ENCODE data around the gene FTSJ1. TPM values are rescaled to one million over a fixed set of nuclear protein-coding genes. Genes with fewer than 3 reads are reported as not detected.
"Not testable (repeated sequence)": the region's sequence is repeated elsewhere in the genome, so short reads cannot be mapped to it uniquely, and the experiment has no call there.

FTSJ1 gene, protein sequence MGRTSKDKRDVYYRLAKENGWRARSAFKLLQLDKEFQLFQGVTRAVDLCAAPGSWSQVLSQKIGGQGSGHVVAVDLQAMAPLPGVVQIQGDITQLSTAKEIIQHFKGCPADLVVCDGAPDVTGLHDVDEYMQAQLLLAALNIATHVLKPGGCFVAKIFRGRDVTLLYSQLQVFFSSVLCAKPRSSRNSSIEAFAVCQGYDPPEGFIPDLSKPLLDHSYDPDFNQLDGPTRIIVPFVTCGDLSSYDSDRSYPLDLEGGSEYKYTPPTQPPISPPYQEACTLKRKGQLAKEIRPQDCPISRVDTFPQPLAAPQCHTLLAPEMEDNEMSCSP
- total RNA-seq (ENCODE audit: low replicate concordance), result 32.2 and 45.2 TPM in 2 replicates

GRCh38 chrX:48475774-48476577 is at the start of gene FTSJ1:
Gene FTSJ1, plus strand, starts transcription at chrX:48476199. Its CDS starts 1,849 bp downstream, at chrX:48478048.
- H3K4me3 Mint-ChIP-seq, result peak within 1 kb of the TSS; percentile 91

GRCh38 chrX:48427027-48427716 is 48.8 kb upstream of the FTSJ1 start:
- H3K4me1 Mint-ChIP-seq, H3K4me2 ChIP-seq: not testable (repeated sequence)

More at GRCh38 chrX:48475774-48476577, at the start of gene FTSJ1:
- H3K4me1 ChIP-seq, result peaks cover 15% of the 10 kb centered on the region
- peaks cover 17% of the 10 kb centered on the region for H3K9me3 Mint-ChIP-seq
- H3K27me3 ChIP-seq, result no peaks in the 10 kb centered on the region
- no peak for TF ChIP-seq CTCF (IDR thresholded peaks at IDR 0.05)
- TF ChIP-seq EZH2phosphoT487 (IDR thresholded peaks at IDR 0.05), result no peak
- TF ChIP-seq EZH2 (IDR thresholded peaks at IDR 0.05), result no peak
- peak; percentile 62 for DNase-seq (ENCODE audit: low spot score)
- no peaks in the 10 kb centered on the region for H3K9me3 ChIP-seq (ENCODE audit: low read depth)
- H3K27ac Mint-ChIP-seq, result peak within 1 kb of the TSS; percentile 85
- H3K79me2 ChIP-seq (ENCODE audit: low read depth), result peaks cover 22% of the 10 kb centered on the region
- peak within 1 kb of the TSS; percentile 62 for H3K4me3 ChIP-seq
- H2AFZ ChIP-seq (replicated peaks), result peak within 1 kb of the TSS; percentile 86
- H4K20me1 ChIP-seq (ENCODE audit: low read depth), result no peaks in the 10 kb centered on the region
- peak within 1 kb of the TSS; percentile 57 for H3K9ac ChIP-seq
- peaks cover 3% of the 10 kb centered on the region for H3K36me3 Mint-ChIP-seq
- H3K4me1 Mint-ChIP-seq, result peaks cover 36% of the 10 kb centered on the region
- no peak within 1 kb of the TSS for H3K27ac ChIP-seq
- H3K4me2 ChIP-seq, result peak within 1 kb of the TSS; percentile 81
- no peaks in the 10 kb centered on the region for H3K36me3 ChIP-seq
- peaks cover 5% of the 10 kb centered on the region for H3K27me3 Mint-ChIP-seq (ENCODE audit: insufficient read depth, low read depth)
- peaks cover 15% of the 10 kb centered on the region for H3F3A ChIP-seq (ENCODE audit: low read depth)

GRCh38 chrX:48429606-48430005 is 46.4 kb upstream of the FTSJ1 start:
- peaks cover 14% of the 10 kb centered on the region for H3K9me3 Mint-ChIP-seq

More at GRCh38 chrX:48427027-48427716, 48.8 kb upstream of the FTSJ1 start:
- H3K4me1 ChIP-seq; H3K9ac ChIP-seq; H3K79me2 ChIP-seq (ENCODE audit: low read depth); H4K20me1 ChIP-seq (ENCODE audit: low read depth); H3K9me3 Mint-ChIP-seq; H3K4me3 Mint-ChIP-seq; H3K36me3 ChIP-seq; H3K27me3 ChIP-seq; H3K9me3 ChIP-seq (ENCODE audit: low read depth); H3K27ac ChIP-seq; H3K4me3 ChIP-seq; H3K36me3 Mint-ChIP-seq; H3F3A ChIP-seq (ENCODE audit: low read depth); H3K27me3 Mint-ChIP-seq (ENCODE audit: insufficient read depth, low read depth); H3K27ac Mint-ChIP-seq; DNase-seq (ENCODE audit: low spot score); H2AFZ ChIP-seq (replicated peaks): not testable (repeated sequence)

DNA sequence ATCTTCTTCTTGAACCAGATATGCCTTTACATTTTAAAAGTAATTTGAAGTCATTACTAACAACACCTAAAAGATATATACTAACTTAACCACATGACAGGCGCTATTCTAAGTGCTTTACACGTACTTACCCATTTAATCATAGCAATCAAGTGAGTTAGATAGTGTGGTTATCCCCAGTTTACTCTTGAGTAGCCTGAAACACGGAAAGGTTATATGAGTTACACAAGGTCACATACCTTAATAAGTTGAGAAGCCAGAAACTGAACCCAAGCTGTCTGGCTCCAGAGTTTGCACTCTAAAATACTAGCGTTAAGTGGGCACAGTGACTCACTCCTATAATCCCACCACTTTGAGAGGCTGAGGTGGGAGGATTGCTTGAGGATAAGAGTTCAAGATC is 45.8 kb upstream of the FTSJ1 start:
- not testable (repeated sequence) for H4K20me1 ChIP-seq (ENCODE audit: low read depth); H3K4me1 ChIP-seq; H3K27ac ChIP-seq; H3K4me2 ChIP-seq; H3K4me1 Mint-ChIP-seq; H3K4me3 ChIP-seq; H3K4me3 Mint-ChIP-seq; H3K36me3 Mint-ChIP-seq; H3F3A ChIP-seq (ENCODE audit: low read depth); H3K9me3 ChIP-seq (ENCODE audit: low read depth); H3K27me3 ChIP-seq; H2AFZ ChIP-seq (replicated peaks); H3K36me3 ChIP-seq; H3K79me2 ChIP-seq (ENCODE audit: low read depth); H3K27ac Mint-ChIP-seq; H3K9ac ChIP-seq; DNase-seq (ENCODE audit: low spot score); H3K27me3 Mint-ChIP-seq (ENCODE audit: insufficient read depth, low read depth)
- H3K9me3 Mint-ChIP-seq, result peaks cover 18% of the 10 kb centered on the region

More at GRCh38 chrX:48429606-48430005, 46.4 kb upstream of the FTSJ1 start:
- not testable (repeated sequence) for H3K27me3 Mint-ChIP-seq (ENCODE audit: insufficient read depth, low read depth); H3K36me3 Mint-ChIP-seq; H3K4me3 ChIP-seq; H3K9me3 ChIP-seq (ENCODE audit: low read depth); H3K4me2 ChIP-seq; DNase-seq (ENCODE audit: low spot score); H3K36me3 ChIP-seq; H3K27ac ChIP-seq; H2AFZ ChIP-seq (replicated peaks); H3K4me1 Mint-ChIP-seq; H3K4me3 Mint-ChIP-seq; H3K27me3 ChIP-seq; H3F3A ChIP-seq (ENCODE audit: low read depth); H3K79me2 ChIP-seq (ENCODE audit: low read depth); H3K27ac Mint-ChIP-seq; H3K9ac ChIP-seq; H3K4me1 ChIP-seq; H4K20me1 ChIP-seq (ENCODE audit: low read depth)

- H3K27ac Mint-ChIP-seq; H3K4me2 ChIP-seq; H3F3A ChIP-seq (ENCODE audit: low read depth); H3K4me1 Mint-ChIP-seq; DNase-seq (ENCODE audit: low spot score); H3K4me1 ChIP-seq; H3K79me2 ChIP-seq (ENCODE audit: low read depth); H3K9ac ChIP-seq; H3K4me3 Mint-ChIP-seq; H3K27ac ChIP-seq; H4K20me1 ChIP-seq (ENCODE audit: low read depth); H3K27me3 Mint-ChIP-seq (ENCODE audit: insufficient read depth, low read depth); H3K9me3 ChIP-seq (ENCODE audit: low read depth); H3K36me3 ChIP-seq; H3K36me3 Mint-ChIP-seq; H3K4me3 ChIP-seq; H3K27me3 ChIP-seq; H2AFZ ChIP-seq (replicated peaks): not testable (repeated sequence)
- H3K9me3 Mint-ChIP-seq, result peaks cover 16% of the 10 kb centered on the region
These were observed 42.3 kb upstream of the FTSJ1 start for GRCh38 chrX:48433713-48434112.

GRCh38 chrX:48447201-48447600 is 28.8 kb upstream of the FTSJ1 start:
- H3K4me1 ChIP-seq; H3K27me3 ChIP-seq; H3K36me3 Mint-ChIP-seq; H3K4me2 ChIP-seq; H3K27ac ChIP-seq; H3K79me2 ChIP-seq (ENCODE audit: low read depth); DNase-seq (ENCODE audit: low spot score); H3K4me3 ChIP-seq; H2AFZ ChIP-seq (replicated peaks); H4K20me1 ChIP-seq (ENCODE audit: low read depth); H3K9me3 Mint-ChIP-seq; H3K27ac Mint-ChIP-seq; H3K36me3 ChIP-seq; H3K4me3 Mint-ChIP-seq; H3K9ac ChIP-seq; H3K9me3 ChIP-seq (ENCODE audit: low read depth); H3F3A ChIP-seq (ENCODE audit: low read depth); H3K4me1 Mint-ChIP-seq: not testable (repeated sequence)
- H3K27me3 Mint-ChIP-seq (ENCODE audit: insufficient read depth, low read depth), result peaks cover 10% of the 10 kb centered on the region

Measured in neural progenitor cell (in vitro differentiated cells).